SKM-1 treated with dmso at 0.1 percent for 144 hours (cell line): ENCODE results near the gene LPCAT2.
"Not testable (repeated sequence)": the region's sequence is repeated elsewhere in the genome, so short reads cannot be mapped to it uniquely, and the experiment has no call there.

ENCODE experiments used
- DNase-seq: peaks from one replicate; lab custom pipeline; 2025; ENCODE audit not compliant: unreplicated experiment; lab: John Stamatoyannopoulos, UW

Gene LPCAT2

DNA sequence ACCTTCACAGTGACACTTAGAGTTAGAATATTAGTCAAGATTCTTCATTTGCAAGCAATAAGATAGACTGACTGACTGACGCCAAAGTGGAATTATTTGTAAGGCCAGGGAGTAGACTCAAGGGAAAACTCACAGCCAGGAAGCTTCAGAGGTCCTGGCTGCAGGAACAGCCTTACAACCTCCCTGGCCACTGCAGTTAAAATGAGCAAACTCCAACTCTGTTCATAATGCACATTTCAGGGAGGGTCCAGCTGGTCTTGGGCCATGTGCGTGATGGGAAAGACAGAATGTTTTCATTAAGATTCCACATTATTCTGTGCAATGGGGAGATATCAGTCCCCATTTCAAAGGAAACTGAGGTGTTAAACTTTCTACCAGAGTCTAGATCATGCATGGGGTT is 67.5 kb downstream of the LPCAT2 start:
- DNase-seq: no peak

DNA sequence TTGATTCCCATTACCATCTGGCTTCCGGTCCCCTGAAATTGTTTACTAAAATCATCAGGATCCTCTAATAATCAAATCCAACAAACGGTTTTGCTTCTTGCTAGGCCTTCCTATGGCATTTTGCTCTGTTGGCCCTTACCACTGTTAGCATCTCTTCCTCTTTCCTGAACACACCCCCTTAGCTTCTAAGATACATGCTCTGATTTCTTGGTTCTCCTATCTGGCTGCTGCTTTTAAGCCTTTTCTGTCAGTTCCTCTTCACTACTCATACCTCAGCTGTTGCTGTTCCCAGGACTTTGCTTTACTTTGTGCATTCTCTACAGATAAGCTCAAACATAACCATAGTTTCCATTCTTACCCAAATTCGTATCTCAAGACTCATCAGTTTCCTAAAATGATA is 69.0 kb downstream of the LPCAT2 start:
- DNase-seq: no peak

DNA sequence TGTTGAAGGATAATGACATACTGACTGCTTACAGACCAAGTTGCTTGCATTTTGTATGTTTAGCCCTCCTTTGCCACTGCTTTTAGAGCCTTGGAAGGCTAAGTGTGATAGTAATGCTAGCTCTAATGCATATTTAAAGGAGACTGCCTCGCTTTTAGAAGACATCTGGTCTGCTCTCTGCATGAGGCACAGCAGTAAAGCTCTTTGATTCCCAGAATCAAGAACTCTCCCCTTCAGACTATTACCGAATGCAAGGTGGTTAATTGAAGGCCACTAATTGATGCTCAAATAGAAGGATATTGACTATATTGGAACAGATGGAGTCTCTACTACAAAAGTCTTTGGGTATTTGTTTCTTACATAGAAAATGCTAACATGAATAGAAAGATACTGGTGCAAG is 76.8 kb downstream of the LPCAT2 start:
- DNase-seq: no peak

DNA sequence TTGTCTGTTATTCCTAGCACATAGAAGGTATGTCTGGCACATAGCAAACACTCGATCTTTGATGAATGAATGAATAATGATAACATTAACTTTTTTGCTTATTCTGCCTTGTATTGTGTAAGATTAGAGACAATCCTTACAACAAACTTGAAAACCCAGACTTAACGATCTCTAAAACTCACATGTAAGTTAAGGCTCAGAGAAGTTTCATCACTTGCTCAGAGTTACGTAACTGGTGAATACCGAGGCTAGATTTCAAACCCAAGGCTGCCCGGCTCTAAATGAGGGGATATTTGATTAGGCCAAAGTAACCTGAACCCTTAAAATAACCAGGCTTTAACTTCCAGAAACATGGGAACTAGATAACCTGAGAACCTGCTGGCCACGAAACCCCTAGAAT is 79.9 kb downstream of the LPCAT2 start:
- DNase-seq: peak; percentile 51

DNA sequence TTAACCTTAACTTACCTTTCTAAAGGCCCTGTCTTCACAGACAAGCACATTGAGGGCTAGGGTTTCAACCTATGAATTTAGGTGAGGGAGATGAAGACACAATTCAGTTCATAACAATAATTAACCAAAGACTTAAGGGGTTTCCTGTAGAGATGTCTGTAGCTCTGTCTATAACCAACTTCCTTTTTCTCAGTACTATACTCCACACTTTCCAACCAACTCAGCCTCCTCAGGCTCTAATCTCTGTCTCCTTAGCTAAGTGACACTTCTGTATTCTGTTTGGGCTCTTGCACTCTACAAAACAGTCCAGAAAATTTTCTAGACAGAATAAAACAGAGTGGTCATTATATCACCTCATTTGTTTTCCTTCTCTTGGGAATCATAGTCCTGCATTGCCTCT is 83.4 kb downstream of the LPCAT2 start:
- peak; percentile 66 for DNase-seq

DNA sequence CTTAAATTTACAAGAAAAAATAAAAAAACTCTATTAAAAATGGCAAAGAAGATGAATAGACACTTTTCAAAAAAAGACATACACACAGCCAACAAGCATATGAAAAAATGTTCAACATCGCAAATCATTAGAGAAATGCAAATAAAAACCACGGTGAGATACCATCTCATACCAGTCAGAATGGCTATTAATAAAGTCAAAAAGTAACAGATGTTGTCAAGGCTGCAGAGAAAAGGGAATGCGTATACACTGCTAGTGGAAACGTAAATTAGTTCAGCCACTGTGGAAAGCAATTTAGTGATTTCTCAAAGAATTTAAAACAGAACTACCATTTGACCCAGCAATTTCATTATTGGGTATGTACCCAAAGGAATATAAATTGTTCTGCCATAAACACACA is 89.1 kb downstream of the LPCAT2 start:
- DNase-seq: no peak

DNA sequence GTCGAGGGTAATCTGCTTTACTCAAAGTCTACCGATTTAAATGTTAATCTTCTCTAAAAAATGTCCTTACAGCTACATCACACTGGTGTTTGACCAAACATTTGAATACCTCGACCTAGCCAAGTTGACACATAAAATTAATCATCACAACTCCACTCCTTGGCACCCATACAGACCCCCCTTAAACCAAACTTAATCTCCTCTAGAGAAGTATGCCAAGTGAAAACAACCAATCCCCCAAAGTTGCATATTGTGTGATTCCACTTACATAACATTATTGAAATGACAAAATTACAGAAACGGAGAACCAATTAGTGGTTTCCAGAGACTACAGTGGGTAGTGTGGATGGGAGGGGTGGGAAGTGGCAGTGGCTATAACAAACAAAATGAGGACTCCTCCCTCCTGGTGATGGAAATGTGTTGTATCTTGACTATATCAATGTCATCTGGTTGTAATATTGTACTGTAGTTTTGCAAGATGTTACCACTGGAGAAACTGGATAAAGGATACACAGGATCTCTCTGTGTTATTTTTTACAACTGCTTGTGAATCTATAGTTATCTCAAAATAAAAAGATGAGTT is 97.0 kb downstream of the LPCAT2 start:
- no peak for DNase-seq

DNA sequence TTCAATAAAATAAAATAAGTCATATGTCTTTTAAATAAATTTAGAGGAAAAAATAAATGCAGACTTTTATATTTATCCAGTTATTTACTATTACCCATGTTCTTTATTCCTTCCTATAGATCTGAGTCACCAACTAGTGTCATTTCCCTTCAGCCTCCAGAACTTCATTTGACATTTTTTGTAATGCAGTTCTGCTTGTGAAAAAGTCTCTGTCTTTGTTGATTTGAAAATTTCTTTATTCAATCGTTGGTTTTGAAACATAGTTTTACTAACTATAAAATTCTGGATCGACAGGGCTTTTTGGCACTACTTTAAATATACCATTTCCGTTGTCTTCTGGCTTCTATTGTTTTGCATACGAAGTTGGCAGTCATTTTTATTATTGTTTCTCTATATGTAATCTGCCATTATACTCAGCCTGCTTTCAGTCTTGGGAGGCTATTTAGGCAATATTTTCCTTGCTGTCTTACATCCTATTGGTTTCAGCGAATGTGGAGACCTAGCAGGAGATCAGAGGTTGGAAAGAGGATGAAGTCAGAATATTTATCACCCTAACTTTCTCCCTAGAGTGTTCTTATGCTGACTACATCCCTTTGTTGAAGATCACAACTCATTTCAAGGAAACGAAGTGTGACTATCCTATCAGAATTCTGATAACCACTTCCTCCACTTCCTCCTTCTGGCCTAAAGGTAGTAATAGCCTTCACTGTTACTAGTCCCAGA is 104.9 kb downstream of the LPCAT2 start:
- no peak for DNase-seq

DNA sequence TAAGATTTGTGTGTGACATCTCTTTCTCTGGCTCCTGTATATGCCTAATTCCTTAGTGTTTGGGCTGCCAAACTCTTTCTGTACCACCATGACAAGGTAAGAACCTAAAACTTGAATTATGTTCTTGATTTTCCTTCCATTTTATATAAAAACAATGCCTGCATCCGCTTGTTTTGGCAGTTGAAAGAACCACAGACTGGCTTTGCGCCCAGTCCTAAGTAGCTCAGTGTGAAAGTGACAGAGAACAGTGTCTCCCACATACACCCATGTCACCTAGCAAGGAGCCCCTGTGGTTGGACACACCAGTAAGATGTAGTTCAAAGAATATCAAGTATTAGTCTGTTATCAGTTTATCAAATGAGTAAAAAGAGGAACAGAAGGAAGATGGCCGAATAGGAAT is 106.2 kb downstream of the LPCAT2 start:
- DNase-seq: no peak

DNA sequence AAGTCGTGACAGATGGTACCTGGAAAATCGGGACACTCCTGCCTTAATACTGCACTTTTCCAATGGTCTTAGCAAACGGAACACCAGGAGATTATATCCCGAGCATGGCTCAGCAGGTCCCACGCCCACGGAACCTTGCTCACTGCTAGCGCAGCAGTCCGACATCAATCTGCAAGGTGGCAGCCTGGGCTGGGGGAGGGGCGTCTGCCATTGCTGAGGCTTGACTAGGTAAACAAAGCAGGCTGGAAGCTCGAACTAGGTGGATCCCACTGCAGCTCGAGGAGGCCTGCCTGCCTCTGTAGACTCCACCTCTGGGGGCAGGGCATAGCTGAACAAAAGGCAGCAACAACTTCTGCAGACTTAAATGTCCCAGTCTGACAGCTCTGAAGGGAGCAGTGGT is 106.8 kb downstream of the LPCAT2 start:
- DNase-seq: not testable (repeated sequence)

DNA sequence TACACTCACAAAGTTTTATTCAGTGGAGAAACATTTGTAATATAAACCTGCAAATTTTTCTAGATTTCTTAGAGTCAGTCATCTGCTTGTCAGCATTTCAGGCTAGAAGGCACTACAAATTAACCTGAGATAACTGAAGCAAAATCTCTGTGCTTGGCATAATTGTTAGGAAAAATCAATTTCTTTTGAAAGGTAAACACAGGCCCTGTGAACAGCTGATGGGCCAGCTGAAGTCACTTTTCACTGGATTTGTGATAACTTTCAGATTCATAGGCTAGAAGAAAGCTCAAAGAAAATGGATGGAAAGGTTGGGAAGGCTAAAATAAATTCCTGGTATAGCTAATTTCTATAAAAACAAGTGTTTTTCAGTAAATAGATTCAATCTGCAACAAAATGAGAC is 112.9 kb downstream of the LPCAT2 start:
- DNase-seq: no peak

DNA sequence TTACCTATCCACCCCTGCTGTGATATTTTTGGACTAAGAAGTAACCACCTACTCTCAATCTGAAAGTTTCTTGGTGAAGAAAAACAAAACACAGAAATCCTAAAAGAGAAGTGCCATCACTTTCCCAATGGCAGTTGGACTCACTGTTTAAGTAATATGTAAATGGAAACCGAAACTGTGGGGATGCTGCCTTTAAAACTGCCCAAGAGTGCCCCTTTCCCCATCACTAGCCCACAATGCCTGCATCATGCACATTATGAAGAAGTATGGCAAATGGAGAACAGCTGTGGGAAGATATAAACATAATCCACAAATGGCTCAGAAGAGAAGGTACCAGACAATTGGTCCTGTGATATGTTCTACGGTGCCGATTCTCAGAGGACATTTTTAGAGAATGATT is 113.4 kb downstream of the LPCAT2 start:
- DNase-seq: no peak

DNA sequence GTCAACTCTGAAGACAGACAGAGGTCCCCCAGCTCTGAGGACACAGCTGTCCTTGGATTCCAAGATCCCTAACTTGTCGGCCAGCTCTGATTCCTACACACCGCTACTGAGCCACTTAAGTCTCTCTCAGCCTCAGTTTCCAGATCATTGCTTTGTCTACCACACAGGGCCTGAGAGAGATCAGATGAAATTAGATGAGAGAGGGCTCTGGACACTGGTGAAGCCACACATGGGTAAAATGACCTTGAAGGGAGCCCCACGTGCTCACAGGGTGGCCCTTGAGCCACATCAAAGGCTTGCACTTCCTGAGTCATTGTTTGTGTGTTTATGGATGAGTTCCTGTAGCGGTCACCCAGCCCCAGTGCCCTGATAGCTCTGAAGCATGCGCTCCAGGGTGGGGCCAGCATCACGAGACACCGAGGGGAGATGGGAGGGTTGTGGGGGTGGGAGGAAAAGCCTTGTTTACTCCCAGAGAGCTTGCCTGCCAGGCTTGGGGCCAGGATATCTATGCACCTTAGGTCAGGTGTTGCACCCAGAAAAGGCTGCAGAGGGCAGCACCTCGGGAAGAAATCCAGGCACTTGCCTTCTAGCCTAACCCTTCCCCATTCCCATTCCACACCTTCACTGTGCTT is 114.2 kb downstream of the LPCAT2 start:
- no peak for DNase-seq

DNA sequence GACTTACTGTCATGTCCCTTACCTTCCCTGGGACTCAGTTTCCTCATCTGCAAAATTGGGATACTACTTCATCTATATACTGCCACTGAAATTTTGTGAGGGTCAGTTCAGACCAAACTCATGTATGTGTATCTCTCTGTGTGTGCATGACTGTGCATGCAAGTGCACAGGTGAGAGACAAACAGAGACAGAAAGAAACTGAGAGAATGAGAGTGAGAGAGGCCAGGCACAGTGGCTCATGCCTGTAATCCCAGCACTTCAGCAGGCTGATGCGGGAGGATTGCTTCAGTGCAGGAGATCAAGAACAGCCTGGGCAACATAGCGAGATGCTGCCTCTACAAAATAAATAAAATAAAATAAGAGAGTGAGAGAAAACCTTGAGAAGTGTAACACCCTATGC is 114.8 kb downstream of the LPCAT2 start:
- no peak for DNase-seq

DNA sequence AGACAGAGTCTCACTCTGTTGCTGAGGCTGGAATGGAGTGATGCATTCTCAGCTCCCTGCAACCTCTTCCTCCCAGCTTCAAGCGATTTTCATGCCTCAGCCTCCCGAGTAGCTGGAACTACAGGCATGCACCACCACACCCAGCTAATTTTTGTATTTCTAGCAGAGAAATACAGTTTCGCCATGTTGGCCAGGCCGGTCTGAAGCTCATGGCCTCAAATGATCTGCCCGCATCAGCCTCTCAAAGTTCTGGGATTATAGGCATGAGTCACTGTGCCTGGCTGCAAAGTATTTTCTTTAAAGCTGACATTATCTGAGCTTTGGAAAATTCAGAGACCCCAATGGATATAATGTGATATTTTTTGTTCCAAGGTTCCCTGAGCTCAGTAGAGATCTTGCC is 115.8 kb downstream of the LPCAT2 start:
- DNase-seq: no peak

DNA sequence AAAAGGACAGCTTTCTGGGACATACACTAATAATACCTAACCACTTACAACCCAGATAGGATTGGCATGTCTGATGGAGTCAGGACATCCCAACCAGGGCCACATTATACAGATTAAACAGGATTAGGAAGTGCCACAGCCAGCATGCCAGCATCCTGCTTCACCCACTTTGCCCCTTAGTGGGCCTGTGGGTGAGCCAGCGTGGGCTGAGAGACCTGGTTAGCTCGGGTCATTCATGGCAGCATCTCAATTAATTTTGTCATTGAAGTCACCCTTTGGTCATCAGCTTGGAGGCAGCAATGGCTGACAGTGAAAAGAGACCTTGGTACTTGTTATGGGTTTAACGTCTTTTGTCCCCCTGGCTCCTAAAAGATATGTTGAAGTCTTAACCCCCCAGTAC is 117.0 kb downstream of the LPCAT2 start:
- no peak for DNase-seq

DNA sequence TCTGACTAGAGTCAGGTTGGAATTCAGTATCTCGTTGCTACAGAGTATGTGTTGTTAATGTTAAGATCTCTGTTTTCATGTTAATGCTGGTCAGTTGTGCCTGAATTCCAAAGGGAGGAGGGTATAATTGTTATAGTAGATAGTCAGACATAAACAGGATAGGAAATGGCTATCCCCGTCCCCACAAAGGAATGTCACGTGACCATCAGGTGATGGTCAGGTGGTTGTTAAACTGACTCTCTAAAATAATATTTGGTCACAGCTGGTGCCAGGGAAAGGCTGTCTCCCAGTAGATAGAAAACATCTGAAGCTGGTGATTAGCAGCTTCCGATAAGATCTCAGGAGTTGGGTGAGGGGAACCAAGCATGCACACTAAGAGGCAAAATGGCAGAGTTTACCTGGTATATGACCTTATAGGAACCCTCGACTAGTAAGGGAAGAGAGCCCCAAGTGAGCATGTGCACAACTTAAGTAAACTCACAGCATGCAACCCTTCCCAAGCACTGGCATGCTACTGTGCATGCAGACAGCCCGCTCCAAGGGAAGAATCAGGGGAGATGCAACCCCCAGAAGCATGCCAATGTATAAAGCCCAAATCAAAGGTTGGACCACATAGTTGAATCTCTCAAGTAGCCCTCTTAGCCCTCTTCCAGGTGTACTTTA is 119.6 kb downstream of the LPCAT2 start:
- DNase-seq: no peak

DNA sequence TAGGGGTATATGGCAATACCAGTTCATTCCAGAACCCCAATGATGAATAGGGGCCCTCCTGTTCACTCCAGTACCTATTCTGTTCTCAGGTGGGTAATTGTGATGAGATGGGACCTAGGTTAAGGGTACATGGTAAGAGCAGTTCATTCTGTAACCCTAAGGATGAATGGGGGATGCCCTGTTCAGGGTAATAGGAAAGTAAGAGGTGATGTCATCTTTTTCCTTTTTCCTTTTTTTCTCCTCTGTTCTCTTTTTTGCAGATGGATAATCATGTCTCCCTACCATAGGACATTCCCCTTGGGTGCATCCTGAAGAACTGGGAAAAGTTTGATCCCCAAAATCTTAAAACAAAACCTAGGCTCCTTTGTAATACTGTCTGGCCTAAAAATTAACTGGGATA is 121.9 kb downstream of the LPCAT2 start:
- no peak for DNase-seq

DNA sequence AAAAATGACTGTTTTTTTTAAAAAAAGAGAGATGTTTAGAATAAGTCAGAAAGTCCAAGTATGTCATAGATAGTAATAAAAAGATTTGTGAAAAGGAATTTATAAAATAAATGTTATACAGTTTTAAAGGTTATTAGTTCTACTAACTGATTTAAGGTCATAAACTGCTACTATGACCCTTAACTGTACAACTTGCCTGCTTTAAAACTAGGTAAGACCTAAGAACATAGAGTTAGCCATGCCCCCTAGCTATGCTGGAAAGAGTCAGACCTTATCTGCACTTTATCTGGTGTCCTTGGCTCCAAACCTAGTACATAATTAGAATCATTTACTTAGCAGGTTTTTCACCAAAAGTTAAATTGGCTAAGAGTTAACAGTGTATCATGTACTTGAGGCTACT is 123.4 kb downstream of the LPCAT2 start:
- no peak for DNase-seq

DNA sequence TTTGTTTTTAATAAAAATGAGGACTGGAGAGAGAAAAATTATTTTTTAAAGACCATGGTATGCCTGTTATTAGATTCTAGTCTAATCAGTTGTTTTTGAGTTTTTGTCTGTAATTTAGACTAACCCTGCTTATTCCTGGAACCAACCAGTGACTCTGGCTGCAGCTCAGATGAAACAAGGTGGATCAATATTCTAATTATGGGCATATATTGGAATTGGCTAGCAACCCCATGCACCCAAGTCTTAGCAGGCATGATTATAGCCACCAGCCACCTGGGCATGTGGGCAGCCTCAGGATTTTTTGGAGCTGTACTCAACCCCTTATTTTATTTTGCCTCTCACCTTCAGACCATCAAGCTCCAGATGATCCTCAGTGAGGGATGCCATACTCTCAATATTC is 125.3 kb downstream of the LPCAT2 start:
- no peak for DNase-seq
